ENCODE measurements around the gene ABHD12B. TPM values are rescaled to one million over a fixed set of nuclear protein-coding genes. Genes with fewer than 3 reads are reported as not detected.
A peak's percentile ranks its signal among the peaks of the same experiment; 100 is the strongest.

ABHD12B gene
- total RNA-seq (under 0.01 TPM in 2 replicates), polyA plus RNA-seq (0.20 TPM in 1 of 2 replicates, not detected in the other), polyA minus RNA-seq (ENCODE audit: low replicate concordance) (not detected in 2 replicates)
- polyA plus RNA-seq (2012) = 0.12 and 0.30 TPM in 2 replicates

- H2AFZ ChIP-seq (ENCODE audit: low read length) = peak within 1 kb of the TSS; percentile 4
- H3K4me1 ChIP-seq (ENCODE audit: control insufficient read depth, extremely low read depth, insufficient read depth, low read length) = no peaks in the 10 kb centered on the region
- no peak within 1 kb of the TSS for H3K27ac ChIP-seq (ENCODE audit: insufficient read depth, low read length)
- TF ChIP-seq EZH2 (IDR thresholded peaks at IDR 0.05; ENCODE audit: low read length, missing control alignments) (no peak), CTCF (conservative IDR thresholded peaks at IDR 0.05 in 1 of 2, IDR thresholded peaks at IDR 0.05 in 1 of 2; ENCODE audit: low read depth in 1 of 2, low read length in 2 of 2) (no peak)
- H4K20me1 ChIP-seq (ENCODE audit: control insufficient read depth, extremely low read depth, insufficient read depth, low read length) = no peaks in the 10 kb centered on the region
- H3K9me3 ChIP-seq (ENCODE audit: control insufficient read depth, insufficient read depth, low read depth, low read length) = no peaks in the 10 kb centered on the region
- DNase-seq (ENCODE audit: low read depth in 2 of 2) = peak; percentile 14 to 18
- H3K79me2 ChIP-seq (ENCODE audit: control insufficient read depth, insufficient read depth, low read length) = no peaks in the 10 kb centered on the region
- H3K4me3 ChIP-seq (replicated peaks in 1 of 4; ENCODE audit: control extremely low read depth in 1 of 4, insufficient read depth in 1 of 4, low read depth in 3 of 4, low read length in 4 of 4) = peak within 1 kb of the TSS in 1 of 4 experiments; percentile 5
- H3K36me3 ChIP-seq (ENCODE audit: control insufficient read depth, insufficient read depth, low read length) = no peaks in the 10 kb centered on the region
- H3K9ac ChIP-seq (ENCODE audit: insufficient read depth, low read length) = no peak within 1 kb of the TSS
- H3K4me2 ChIP-seq (ENCODE audit: extremely low read depth, insufficient read depth, low read length) = peak within 1 kb of the TSS; percentile 63
- peaks cover 21% of the 10 kb centered on the region for H3K27me3 ChIP-seq (ENCODE audit: control insufficient read depth, insufficient read depth, low read length)
Observed at GRCh38 chr14:50871914-50872732, at the start of gene ABHD12B. ABHD12B (plus strand) TSS chr14:50872053; CDS start chr14:50872175, 122 bp downstream.

GRCh38 chr14:50822501-50823042 lies 49.3 kb upstream of the ABHD12B start:
- Histone ChIP-seq H3K4me2 (ENCODE audit: extremely low read depth, insufficient read depth, low read length) (no peak overlapping the region), H3K9me3 (ENCODE audit: control insufficient read depth, insufficient read depth, low read depth, low read length) (no peaks in the 10 kb centered on the region), H3K4me3 (replicated peaks in 1 of 4; ENCODE audit: control extremely low read depth in 1 of 4, insufficient read depth in 1 of 4, low read depth in 3 of 4, low read length in 4 of 4) (no peak overlapping the region), H3K36me3 (ENCODE audit: control insufficient read depth, insufficient read depth, low read length) (peaks cover 2% of the 10 kb centered on the region), H2AFZ (ENCODE audit: low read length) (no peak overlapping the region), H3K9ac (ENCODE audit: insufficient read depth, low read length) (no peak overlapping the region), H4K20me1 (ENCODE audit: control insufficient read depth, extremely low read depth, insufficient read depth, low read length) (no peaks in the 10 kb centered on the region), H3K4me1 (ENCODE audit: control insufficient read depth, extremely low read depth, insufficient read depth, low read length) (peaks cover 12% of the 10 kb centered on the region), H3K27ac (ENCODE audit: insufficient read depth, low read length) (no peak overlapping the region), H3K79me2 (ENCODE audit: control insufficient read depth, insufficient read depth, low read length) (peaks cover 59% of the 10 kb centered on the region), H3K27me3 (ENCODE audit: control insufficient read depth, insufficient read depth, low read length) (no peaks in the 10 kb centered on the region)
- TF ChIP-seq CTCF (conservative IDR thresholded peaks at IDR 0.05 in 1 of 2, IDR thresholded peaks at IDR 0.05 in 1 of 2; ENCODE audit: low read depth in 1 of 2, low read length in 2 of 2) = no peak
- TF ChIP-seq EZH2 (IDR thresholded peaks at IDR 0.05; ENCODE audit: low read length, missing control alignments) = no peak
- DNase-seq (ENCODE audit: low read depth in 2 of 2) = no peak

GRCh38 chr14:50823051-50823761 lies 48.6 kb upstream of the ABHD12B start:
- peak overlapping the region; percentile 1 for H3K27ac ChIP-seq (ENCODE audit: insufficient read depth, low read length)
- H3K9ac ChIP-seq (ENCODE audit: insufficient read depth, low read length) = no peak overlapping the region
- H2AFZ ChIP-seq (ENCODE audit: low read length) = no peak overlapping the region
- peaks cover 12% of the 10 kb centered on the region for H3K4me1 ChIP-seq (ENCODE audit: control insufficient read depth, extremely low read depth, insufficient read depth, low read length)
- H4K20me1 ChIP-seq (ENCODE audit: control insufficient read depth, extremely low read depth, insufficient read depth, low read length) = no peaks in the 10 kb centered on the region
- H3K4me3 ChIP-seq (replicated peaks in 1 of 4; ENCODE audit: control extremely low read depth in 1 of 4, insufficient read depth in 1 of 4, low read depth in 3 of 4, low read length in 4 of 4) = peak overlapping the region in 1 of 4 experiments; percentile 11
- H3K9me3 ChIP-seq (ENCODE audit: control insufficient read depth, insufficient read depth, low read depth, low read length) = no peaks in the 10 kb centered on the region
- no peaks in the 10 kb centered on the region for H3K27me3 ChIP-seq (ENCODE audit: control insufficient read depth, insufficient read depth, low read length)
- TF ChIP-seq CTCF (conservative IDR thresholded peaks at IDR 0.05 in 1 of 2, IDR thresholded peaks at IDR 0.05 in 1 of 2; ENCODE audit: low read depth in 1 of 2, low read length in 2 of 2) = no peak
- TF ChIP-seq EZH2 (IDR thresholded peaks at IDR 0.05; ENCODE audit: low read length, missing control alignments) = no peak
- peak overlapping the region; percentile 55 for H3K4me2 ChIP-seq (ENCODE audit: extremely low read depth, insufficient read depth, low read length)
- peak; percentile 43 to 44 for DNase-seq (ENCODE audit: low read depth in 2 of 2)
- peaks cover 64% of the 10 kb centered on the region for H3K79me2 ChIP-seq (ENCODE audit: control insufficient read depth, insufficient read depth, low read length)
- H3K36me3 ChIP-seq (ENCODE audit: control insufficient read depth, insufficient read depth, low read length) = peaks cover 2% of the 10 kb centered on the region

All from fibroblast of lung (primary cell).